Esophagus squamous epithelium (tissue), 5 donors: ENCODE measurements around the gene DDX47. TPM values are rescaled to one million over a fixed set of nuclear protein-coding genes. Genes with fewer than 3 reads are reported as not detected.

Source experiments
- DNase-seq: peaks from one replicate; lab custom pipeline; 2025; lab: John Stamatoyannopoulos, UW
- H3K27ac ChIP-seq, 4 donors: fragments of 200-600 bp; sonication (generic); one replicate each; pipeline ENCODE4 v1.5.1; 2016 to 2019; ENCODE audit warnings: mild to moderate bottlenecking in 1 of 4
- H3K27me3 ChIP-seq, 4 donors: fragments of 200-600 bp; sonication (generic); 1 replicate in 3 of 4; 2 replicates in 1 of 4; pipeline versions ENCODE4 v1.5.1 to v1.6.0; 2017 to 2021; ENCODE audit warnings: antibody characterized with exemption in 1 of 4
- H3K36me3 ChIP-seq, 3 donors: fragments of 200-600 bp; sonication (generic); one replicate each; pipeline ENCODE4 v1.5.1; 2016 to 2019
- H3K4me1 ChIP-seq, 3 donors: fragments of 200-600 bp; sonication (generic); one replicate each; pipeline ENCODE4 v1.5.1; 2017 to 2019
- H3K4me3 ChIP-seq, 4 donors: fragments of 200-600 bp; sonication (generic); 1 replicate in 3 of 4; 2 replicates in 1 of 4; pipeline ENCODE4 v1.5.1; 2016 to 2019; ENCODE audit warnings: mild to moderate bottlenecking in 2 of 4, moderate library complexity in 1 of 4
- H3K9me3 ChIP-seq, 3 donors: fragments of 200-600 bp; sonication (generic); one replicate each; pipeline ENCODE4 v1.5.1; 2016 to 2019
- POLR2A ChIP-seq, 4 donors: fragments of 450-650 bp; IDR thresholded peaks; one replicate each; pipeline ENCODE4 v1.6.1; 2017; ENCODE audit warnings: antibody characterized with exemption in 4 of 4, mild to moderate bottlenecking in 4 of 4, moderate library complexity in 3 of 4
- WGBS, 2 donors: methylation state at CpG; one replicate each; pipeline ENCODE4 v1.1.5; 2018; 5-methylcytosine and 5-hydroxymethylcytosine counted together
- intact Hi-C: fragments of 100-400 bp; cut with DNase I; formaldehyde crosslinking; loops from one replicate; pipeline ENCODE4 v1.15.0; 2022
- small RNA-seq, 4 donors: library from RNA; depleted of rRNA; stranded (forward); fragments of <200 nt; gene quantifications; one replicate each; pipeline ENCODE3, GENCODE V24; 2016
- total RNA-seq, 4 donors: library from RNA; depleted of rRNA; stranded (reverse); fragments of >200 nt; gene quantifications; one replicate each; pipeline ENCODE4 v1.1.0, GENCODE V29; 2016
- TF ChIP-seq, protein P1 (sequence below), 6 experiments: fragments of 450-650 bp in 4 of 6; fragments of 200-600 bp in 2 of 6; sonication (generic) in 2 of 6; IDR thresholded peaks; one replicate each; pipeline ENCODE4 v1.5.1; 2016 to 2019; ENCODE audit warnings: antibody characterized with exemption in 6 of 6, mild to moderate bottlenecking in 4 of 6, moderate library complexity in 4 of 6
- donor health status: DM: yes; HTN: yes; CAD: no.

DDX47 gene
- total RNA-seq, 4 donors from 2014 or later, result 40.6 to 67.9 (median 55.3) TPM

DNA sequence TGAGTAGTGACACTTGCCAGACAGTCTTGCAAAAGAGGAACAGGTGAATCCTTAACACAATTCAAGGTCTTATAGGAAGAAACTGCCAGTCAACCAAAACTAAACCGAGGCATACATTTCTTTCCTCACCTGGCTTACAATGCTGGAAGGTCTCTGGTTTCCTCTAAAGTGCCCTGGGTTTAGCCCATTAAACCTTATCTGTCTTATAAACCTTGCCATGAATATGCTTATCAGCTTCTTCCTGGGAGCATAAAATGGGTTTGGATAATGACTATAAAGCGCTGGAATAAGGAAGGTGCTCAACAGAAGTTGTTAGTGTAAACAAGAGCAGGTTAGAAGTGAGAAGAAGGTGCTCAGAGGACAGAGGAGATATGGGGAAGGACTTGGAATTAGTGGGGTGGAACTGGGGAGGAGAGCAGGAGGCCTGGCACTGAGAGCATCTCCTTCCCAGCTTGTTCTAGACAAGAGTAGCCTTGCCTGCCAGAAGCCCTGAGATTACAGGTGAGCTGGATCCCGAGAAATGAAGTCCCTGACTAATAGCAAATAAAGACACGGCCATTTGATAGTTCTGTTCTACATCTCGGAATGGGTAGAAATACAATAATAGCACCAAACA lies 64.1 kb downstream of the DDX47 start:
- 58 to 80% methylated on average over 5 of the region's 5 CpGs for WGBS, 2 donors
- H3K27ac ChIP-seq, result no peak overlapping the region

DNA sequence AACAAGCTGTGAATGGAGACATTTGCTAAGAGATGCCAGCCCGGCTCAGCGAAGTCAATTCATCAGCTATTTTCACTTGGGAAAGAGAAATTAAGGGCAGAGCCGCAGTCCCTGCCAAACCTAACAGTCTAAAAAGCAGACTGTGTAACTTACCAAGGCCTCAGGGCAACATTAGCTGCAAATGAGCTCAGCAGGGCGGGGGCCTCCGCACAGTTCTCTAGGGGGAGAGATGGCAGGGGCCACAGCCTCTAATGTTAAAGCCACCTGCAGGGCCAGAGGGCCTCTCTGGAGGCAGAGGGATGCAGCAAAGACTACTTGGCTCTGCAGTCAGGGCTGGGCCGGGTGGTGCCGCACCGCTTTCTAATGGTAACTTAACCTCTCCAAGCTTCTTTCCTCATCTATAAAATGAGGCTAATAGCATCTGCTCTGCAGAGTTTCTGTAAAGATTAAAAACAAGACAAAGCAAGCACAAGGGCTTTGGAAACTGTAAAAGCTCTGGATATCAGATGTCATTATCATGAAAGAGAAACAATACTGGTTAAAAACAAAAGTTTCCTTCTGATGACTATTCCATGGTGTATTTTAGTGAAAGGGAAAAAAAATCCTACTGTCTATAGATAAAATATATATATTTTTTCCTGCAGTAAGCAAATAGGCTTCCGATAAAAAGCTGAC lies 64.8 kb downstream of the DDX47 start:
- H3K36me3 ChIP-seq, result no peaks in the 10 kb centered on the region
- 47 to 49% methylated on average over 9 of the region's 9 CpGs for WGBS, 2 donors
- H3K27me3 ChIP-seq, result peaks cover 0 to 4% (median 0%) of the 10 kb centered on the region in 4 donors
- H3K9me3 ChIP-seq, result no peaks in the 10 kb centered on the region
- no peak overlapping the region for H3K4me3 ChIP-seq
- peaks cover 0 to 37% (median 3%) of the 10 kb centered on the region in 3 donors for H3K4me1 ChIP-seq
- no peak overlapping the region for H3K27ac ChIP-seq
- intact Hi-C loops, result no loop called here
- TF ChIP-seq, protein P1, sequence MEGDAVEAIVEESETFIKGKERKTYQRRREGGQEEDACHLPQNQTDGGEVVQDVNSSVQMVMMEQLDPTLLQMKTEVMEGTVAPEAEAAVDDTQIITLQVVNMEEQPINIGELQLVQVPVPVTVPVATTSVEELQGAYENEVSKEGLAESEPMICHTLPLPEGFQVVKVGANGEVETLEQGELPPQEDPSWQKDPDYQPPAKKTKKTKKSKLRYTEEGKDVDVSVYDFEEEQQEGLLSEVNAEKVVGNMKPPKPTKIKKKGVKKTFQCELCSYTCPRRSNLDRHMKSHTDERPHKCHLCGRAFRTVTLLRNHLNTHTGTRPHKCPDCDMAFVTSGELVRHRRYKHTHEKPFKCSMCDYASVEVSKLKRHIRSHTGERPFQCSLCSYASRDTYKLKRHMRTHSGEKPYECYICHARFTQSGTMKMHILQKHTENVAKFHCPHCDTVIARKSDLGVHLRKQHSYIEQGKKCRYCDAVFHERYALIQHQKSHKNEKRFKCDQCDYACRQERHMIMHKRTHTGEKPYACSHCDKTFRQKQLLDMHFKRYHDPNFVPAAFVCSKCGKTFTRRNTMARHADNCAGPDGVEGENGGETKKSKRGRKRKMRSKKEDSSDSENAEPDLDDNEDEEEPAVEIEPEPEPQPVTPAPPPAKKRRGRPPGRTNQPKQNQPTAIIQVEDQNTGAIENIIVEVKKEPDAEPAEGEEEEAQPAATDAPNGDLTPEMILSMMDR (IDR thresholded peaks at IDR 0.05), result no peak
- TF ChIP-seq POLR2A (IDR thresholded peaks at IDR 0.05), result no peak
- no peak for DNase-seq

More for the DNA sequence above, 64.1 kb downstream of the DDX47 start:
- Histone ChIP-seq H3K36me3 (no peaks in the 10 kb centered on the region), H3K4me1 (peaks cover 0 to 40% (median 10%) of the 10 kb centered on the region in 3 donors), H3K9me3 (no peaks in the 10 kb centered on the region), H3K4me3 (no peak overlapping the region), H3K27me3 (peaks cover 0 to 4% (median 0%) of the 10 kb centered on the region in 4 donors)
- intact Hi-C loops, result no loop called here
- no peak for TF ChIP-seq POLR2A (IDR thresholded peaks at IDR 0.05)
- TF ChIP-seq, protein P1 (IDR thresholded peaks at IDR 0.05), result no peak
- no peak for DNase-seq

Small RNA genes lying within 50 kb of the gene (small RNA-seq; reads per million reads assigned to genes)
- gene AC007215.1 (0 reads per million in 4 donors), gene MIR613 (0 reads per million in 4 donors)

Other genes starting within 250 kb of the DDX47 start
- gene CREBL2, start 201.5 kb upstream of the DDX47 start, total RNA-seq, result 10 to 100 TPM in 3 of 4 donors, 1 to 10 TPM in 1; 9.4 to 30.7 (median 17.3) TPM
- gene GPR19, start 117.2 kb upstream of the DDX47 start, total RNA-seq, result under 1 TPM in 1 of 4 donors, not detected in 3; 0.40 TPM
- gene CDKN1B, start 96.0 kb upstream of the DDX47 start, total RNA-seq, result 10 to 100 TPM; 17.3 to 48.1 (median 30.5) TPM
- 10 to 100 TPM in 1 of 4 donors, 1 to 10 TPM in 3; 2.5 to 14.1 (median 6.8) TPM for gene APOLD1, start 27.7 kb upstream of the DDX47 start, total RNA-seq
- gene GPRC5A, start 78.2 kb downstream of the DDX47 start, total RNA-seq, result 10 to 100 TPM in 1 of 4 donors, 1 to 10 TPM in 3; 3.9 to 18.5 (median 8.5) TPM
- gene GPRC5D, start 138.8 kb downstream of the DDX47 start, total RNA-seq, result under 1 TPM in 1 of 4 donors, not detected in 3; 0.95 TPM
- gene HEBP1, start 186.9 kb downstream of the DDX47 start, total RNA-seq, result 10 to 100 TPM; 17.0 to 50.9 (median 23.9) TPM
- 1 to 10 TPM; 3.1 to 8.0 (median 3.9) TPM for gene FAM234B, start 231.0 kb downstream of the DDX47 start, total RNA-seq